ENCODE results near the gene RNF213.
"Not testable (repeated sequence)": the region's sequence is repeated elsewhere in the genome, so short reads cannot be mapped to it uniquely, and the experiment has no call there.

RNF213 gene

GRCh38 chr17:80395402-80396151, 134.9 kb downstream of the RNF213 start:
- DNase-seq (ENCODE audit: low spot score): no peak

GRCh38 chr17:80396157-80397033, 135.7 kb downstream of the RNF213 start:
- no peak for DNase-seq (ENCODE audit: low spot score)

GRCh38 chr17:80397034-80397387, 136.4 kb downstream of the RNF213 start:
- no peak for DNase-seq (ENCODE audit: low spot score)

- DNase-seq (ENCODE audit: low spot score): no peak
Measured at GRCh38 chr17:80397686-80398085, 137.0 kb downstream of the RNF213 start.

GRCh38 chr17:80401086-80401485, 140.4 kb downstream of the RNF213 start:
- DNase-seq (ENCODE audit: low spot score): not testable (repeated sequence)

- not testable (repeated sequence) for DNase-seq (ENCODE audit: low spot score)
Measured at GRCh38 chr17:80402102-80402501, 141.4 kb downstream of the RNF213 start.

- no peak for DNase-seq (ENCODE audit: low spot score)
Measured at GRCh38 chr17:80402959-80403358, 142.3 kb downstream of the RNF213 start.

- no peak for DNase-seq (ENCODE audit: low spot score)
Measured at GRCh38 chr17:80406146-80406545, 145.5 kb downstream of the RNF213 start.

- not testable (repeated sequence) for DNase-seq (ENCODE audit: low spot score)
Measured at GRCh38 chr17:80407917-80408316, 147.3 kb downstream of the RNF213 start.

GRCh38 chr17:80408872-80409271, 148.2 kb downstream of the RNF213 start:
- no peak for DNase-seq (ENCODE audit: low spot score)

GRCh38 chr17:80409626-80410025, 149.0 kb downstream of the RNF213 start:
- no peak for DNase-seq (ENCODE audit: low spot score)

- not testable (repeated sequence) for DNase-seq (ENCODE audit: low spot score)
Measured at GRCh38 chr17:80410441-80411087, 149.9 kb downstream of the RNF213 start.

GRCh38 chr17:80413771-80414507, 153.3 kb downstream of the RNF213 start:
- DNase-seq (ENCODE audit: low spot score): no peak

- DNase-seq (ENCODE audit: low spot score): no peak
Measured at GRCh38 chr17:80414508-80414802, 153.8 kb downstream of the RNF213 start.

- peak; percentile 94 for DNase-seq (ENCODE audit: low spot score)
Measured at GRCh38 chr17:80414803-80415625, 154.4 kb downstream of the RNF213 start, which contains the start of gene ENDOV. TSS of gene ENDOV (plus strand) at chr17:80415167. CDS start at chr17:80415195, 28 bp downstream.

GRCh38 chr17:80415626-80416137, 155.0 kb downstream of the RNF213 start:
- DNase-seq (ENCODE audit: low spot score): no peak

GRCh38 chr17:80416260-80416939, 155.7 kb downstream of the RNF213 start:
- DNase-seq (ENCODE audit: low spot score): no peak

- DNase-seq (ENCODE audit: low spot score): no peak
Measured at GRCh38 chr17:80416940-80417293, 156.3 kb downstream of the RNF213 start.

- no peak for DNase-seq (ENCODE audit: low spot score)
Measured at GRCh38 chr17:80418589-80418988, 157.9 kb downstream of the RNF213 start.

GRCh38 chr17:80419255-80419654, 158.6 kb downstream of the RNF213 start:
- DNase-seq (ENCODE audit: low spot score): no peak
